HEK293 (cell line): ENCODE data around the gene CKB.

Experiments used
- CTCF ChIA-PET: fragments of 350-600 bp; formaldehyde crosslinking; extraction: SDS; loops from one replicate; lab custom pipeline; 2021; ENCODE audit warnings: antibody characterized with exemption; lab: Yijun Ruan, JAX
- POLR2A ChIA-PET: fragments of 300-600 bp; formaldehyde crosslinking; extraction: SDS; loops from one replicate; lab custom pipeline; 2020; ENCODE audit warnings: antibody characterized with exemption, inconsistent platforms; lab: Yijun Ruan, JAX
- H3K27ac ChIP-seq: fragments of 200-500 bp; sonication (Bioruptor generic); 2 replicates; pipeline ENCODE4 v1.5.1; 2014; ENCODE audit warnings: low read depth, low read length, control low read depth, inconsistent platforms; ENCODE audit errors: extremely low read depth
- H3K36me3 ChIP-seq, 2 experiments: fragments of 200-500 bp in 1 of 2; sonication (Bioruptor generic) in 1 of 2; 1 replicate in 1 of 2; 2 replicates in 1 of 2; pipeline ENCODE4 v1.5.1; 2014 to 2017; ENCODE audit warnings: inconsistent platforms in 2 of 2, low read length in 2 of 2; ENCODE audit not compliant: control insufficient read depth in 2 of 2, insufficient read depth in 1 of 2
- H3K4me1 ChIP-seq: fragments of 200-500 bp; sonication (Bioruptor generic); 2 replicates; pipeline ENCODE4 v1.5.1; 2014; ENCODE audit warnings: mild to moderate bottlenecking, low read length, inconsistent platforms; ENCODE audit not compliant: control insufficient read depth, insufficient read depth
- H3K4me3 ChIP-seq: 2 replicates; pipeline ENCODE4 v1.5.1; 2011; ENCODE audit warnings: low read depth, mild to moderate bottlenecking, control low read depth, low read length, moderate library complexity
- H3K9me3 ChIP-seq: fragments of 200-500 bp; sonication (Bioruptor generic); 2 replicates; pipeline ENCODE4 v1.5.1; 2014; ENCODE audit warnings: low read depth, low read length, inconsistent platforms; ENCODE audit not compliant: control insufficient read depth, insufficient read depth
- ATF2 ChIP-seq: fragments of 450-650 bp; formaldehyde crosslinking; IDR thresholded peaks from 2 replicates; pipeline ENCODE4 v1.5.1; 2016; ENCODE audit warnings: missing biosample characterization, missing genetic modification characterization, low read depth
- PRDM1 ChIP-seq: fragments of 450-650 bp; formaldehyde crosslinking; IDR thresholded peaks from 2 replicates; pipeline ENCODE4; 2016; ENCODE audit warnings: missing biosample characterization, missing genetic modification characterization
- PRDM2 ChIP-seq: fragments of 450-650 bp; formaldehyde crosslinking; IDR thresholded peaks from 2 replicates; pipeline ENCODE4 v1.5.1; 2016; ENCODE audit warnings: missing biosample characterization, missing genetic modification characterization, borderline replicate concordance
- SCRT2 ChIP-seq: fragments of 450-650 bp; formaldehyde crosslinking; IDR thresholded peaks from 2 replicates; pipeline ENCODE4 v1.5.1; 2016; ENCODE audit warnings: missing biosample characterization, missing genetic modification characterization
- SP3 ChIP-seq: fragments of 450-650 bp; formaldehyde crosslinking; IDR thresholded peaks from 2 replicates; pipeline ENCODE4 v1.5.1; 2016; ENCODE audit warnings: missing biosample characterization, missing genetic modification characterization
- TCF7L2 ChIP-seq: IDR thresholded peaks from 2 replicates; pipeline ENCODE4 v1.6.1; 2011; ENCODE audit warnings: low read depth, mild to moderate bottlenecking, inconsistent platforms, low read length, moderate library complexity, borderline replicate concordance
- ZBTB20 ChIP-seq: fragments of 450-650 bp; formaldehyde crosslinking; IDR thresholded peaks from 2 replicates; pipeline ENCODE4 v1.5.1; 2016; ENCODE audit warnings: missing biosample characterization, missing genetic modification characterization
- ZNF121 ChIP-seq: fragments of 450-650 bp; formaldehyde crosslinking; IDR thresholded peaks from 2 replicates; pipeline ENCODE4 v1.5.1; 2016; ENCODE audit warnings: missing biosample characterization, missing genetic modification characterization
- ZNF223 ChIP-seq: fragments of 450-650 bp; formaldehyde crosslinking; IDR thresholded peaks from 2 replicates; pipeline ENCODE4 v1.5.1; 2016; ENCODE audit warnings: missing biosample characterization, missing genetic modification characterization
- ZNF394 ChIP-seq: fragments of 450-650 bp; formaldehyde crosslinking; IDR thresholded peaks from 2 replicates; pipeline ENCODE4 v1.5.1; 2016; ENCODE audit warnings: missing biosample characterization, missing genetic modification characterization, mild to moderate bottlenecking, moderate library complexity, borderline replicate concordance
- ZNF398 ChIP-seq: fragments of 450-650 bp; formaldehyde crosslinking; IDR thresholded peaks from 2 replicates; pipeline ENCODE4 v1.5.1; 2017; ENCODE audit warnings: missing biosample characterization, missing genetic modification characterization
- ZNF404 ChIP-seq: fragments of 450-650 bp; formaldehyde crosslinking; IDR thresholded peaks from 2 replicates; pipeline ENCODE4 v1.5.1; 2017; ENCODE audit warnings: missing biosample characterization, missing genetic modification characterization
- ZNF433 ChIP-seq: fragments of 450-650 bp; formaldehyde crosslinking; IDR thresholded peaks from 2 replicates; pipeline ENCODE4 v1.5.1; 2016; ENCODE audit warnings: missing biosample characterization, missing genetic modification characterization, low read depth
- ZNF521 ChIP-seq: fragments of 450-650 bp; formaldehyde crosslinking; IDR thresholded peaks from 2 replicates; pipeline ENCODE4 v1.5.1; 2017; ENCODE audit warnings: missing biosample characterization, mild to moderate bottlenecking, missing genetic modification characterization
- ZNF596 ChIP-seq: fragments of 450-650 bp; IDR thresholded peaks from 2 replicates; pipeline ENCODE4 v1.5.0; 2018; ENCODE audit warnings: missing biosample characterization, mild to moderate bottlenecking, missing genetic modification characterization, moderate library complexity
- ZNF623 ChIP-seq: fragments of 450-650 bp; formaldehyde crosslinking; IDR thresholded peaks from 2 replicates; pipeline ENCODE4 v1.5.1; 2016; ENCODE audit warnings: missing biosample characterization, missing genetic modification characterization
- ZNF658 ChIP-seq: fragments of 450-650 bp; formaldehyde crosslinking; IDR thresholded peaks from 2 replicates; pipeline ENCODE4; 2016; ENCODE audit warnings: missing biosample characterization, missing genetic modification characterization
- ZNF677 ChIP-seq: fragments of 450-650 bp; IDR thresholded peaks from 2 replicates; pipeline ENCODE4 v1.5.0; 2018; ENCODE audit warnings: missing biosample characterization, mild to moderate bottlenecking, missing genetic modification characterization, moderate library complexity
- ZNF837 ChIP-seq: fragments of 450-650 bp; formaldehyde crosslinking; IDR thresholded peaks from 2 replicates; pipeline ENCODE4 v1.5.1; 2016; ENCODE audit warnings: missing biosample characterization, missing genetic modification characterization
- ZSCAN18 ChIP-seq: fragments of 450-650 bp; formaldehyde crosslinking; IDR thresholded peaks from 2 replicates; pipeline ENCODE4 v1.5.1; 2016; ENCODE audit warnings: missing biosample characterization, missing genetic modification characterization
- TF ChIP-seq, protein P1 (sequence below): fragments of 450-650 bp; formaldehyde crosslinking; IDR thresholded peaks from 2 replicates; pipeline ENCODE4 v1.5.1; 2016; ENCODE audit warnings: missing biosample characterization, missing genetic modification characterization
- TF ChIP-seq, protein P2 (sequence below): fragments of 450-650 bp; formaldehyde crosslinking; IDR thresholded peaks from 2 replicates; pipeline ENCODE4 v1.5.1; 2016; ENCODE audit warnings: missing biosample characterization, missing genetic modification characterization

CKB gene

GRCh38 chr14:103528146-103528586 is 5.5 kb upstream of the CKB start (continued):
- 0 out of 2 replicates have a peak, but pooled peaks have one; percentile 7 for TF ChIP-seq SCRT2
- TF ChIP-seq ZNF658 (tag by site-specific recombination): no peak
- TF ChIP-seq ZNF837 (tag by site-specific recombination): no peak
- TF ChIP-seq SP3 (tag by site-specific recombination): 0 out of 2 replicates have a peak, but pooled peaks have one; percentile 10
- TF ChIP-seq ZNF223: no peak
- TF ChIP-seq ATF2: no peak
- TF ChIP-seq ZNF398: no peak
- TF ChIP-seq ZNF677 (tag by site-specific recombination): no peak
- no peak for TF ChIP-seq ZNF404 (tag by site-specific recombination)
- no peak for TF ChIP-seq ZNF596
- TF ChIP-seq ZNF521: no peak
- no peak for TF ChIP-seq ZNF121 (tag by site-specific recombination)
- TF ChIP-seq ZNF394 (tag by site-specific recombination): no peak
- no peak for TF ChIP-seq PRDM2 (tag by site-specific recombination)
- no peak for TF ChIP-seq ZBTB20 (tag by site-specific recombination)
- no peak for TF ChIP-seq ZNF433 (tag by site-specific recombination)
- no peak for TF ChIP-seq PRDM1
- TF ChIP-seq, all 188 proteins: peak for 6

- H3K4me1 ChIP-seq: peaks cover 19% of the 10 kb centered on the region
- H3K4me3 ChIP-seq: no peak overlapping the region
- ChIA-PET CTCF (interaction anchor here (0.6 to 2.8 kb wide), 3 partner anchors 9 to 115 kb away, joined by 3 to 13 read pairs (median 4); no protein-coding TSS in a partner anchor), POLR2A (interaction anchor here (1.1 to 2.2 kb wide), 6 partner anchors 9 to 35 kb away, joined by 3 to 18 read pairs (median 8); partner anchors contain the start of genes BAG5 and COA8)
- peaks cover 0 to 12% of the 10 kb centered on the region in 2 experiments; a peak in 1 of 3 replicates for H3K36me3 ChIP-seq
- peak overlapping the region; percentile 89; the same call in 1 of the 2 replicates for H3K27ac ChIP-seq
- no peaks in the 10 kb centered on the region for H3K9me3 ChIP-seq
- TF ChIP-seq TCF7L2 (no peak), ZNF623 (no peak), ZNF837 (tag by site-specific recombination) (no peak), ZSCAN18 (tag by site-specific recombination) (no peak), ZNF433 (tag by site-specific recombination) (no peak)
- TF ChIP-seq, protein P1, sequence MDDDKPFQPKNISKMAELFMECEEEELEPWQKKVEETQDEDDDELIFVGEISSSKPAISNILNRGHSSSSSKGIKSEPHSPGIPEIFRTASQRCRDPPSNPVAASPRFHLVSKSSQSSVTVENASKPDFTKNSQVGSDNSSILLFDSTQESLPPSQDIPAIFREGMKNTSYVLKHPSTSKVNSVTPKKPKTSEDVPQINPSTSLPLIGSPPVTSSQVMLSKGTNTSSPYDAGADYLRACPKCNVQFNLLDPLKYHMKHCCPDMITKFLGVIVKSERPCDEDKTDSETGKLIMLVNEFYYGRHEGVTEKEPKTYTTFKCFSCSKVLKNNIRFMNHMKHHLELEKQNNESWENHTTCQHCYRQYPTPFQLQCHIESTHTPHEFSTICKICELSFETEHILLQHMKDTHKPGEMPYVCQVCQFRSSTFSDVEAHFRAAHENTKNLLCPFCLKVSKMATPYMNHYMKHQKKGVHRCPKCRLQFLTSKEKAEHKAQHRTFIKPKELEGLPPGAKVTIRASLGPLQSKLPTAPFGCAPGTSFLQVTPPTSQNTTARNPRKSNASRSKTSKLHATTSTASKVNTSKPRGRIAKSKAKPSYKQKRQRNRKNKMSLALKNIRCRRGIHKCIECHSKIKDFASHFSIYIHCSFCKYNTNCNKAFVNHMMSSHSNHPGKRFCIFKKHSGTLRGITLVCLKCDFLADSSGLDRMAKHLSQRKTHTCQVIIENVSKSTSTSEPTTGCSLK (tag by site-specific recombination): no peak
- TF ChIP-seq, protein P2, sequence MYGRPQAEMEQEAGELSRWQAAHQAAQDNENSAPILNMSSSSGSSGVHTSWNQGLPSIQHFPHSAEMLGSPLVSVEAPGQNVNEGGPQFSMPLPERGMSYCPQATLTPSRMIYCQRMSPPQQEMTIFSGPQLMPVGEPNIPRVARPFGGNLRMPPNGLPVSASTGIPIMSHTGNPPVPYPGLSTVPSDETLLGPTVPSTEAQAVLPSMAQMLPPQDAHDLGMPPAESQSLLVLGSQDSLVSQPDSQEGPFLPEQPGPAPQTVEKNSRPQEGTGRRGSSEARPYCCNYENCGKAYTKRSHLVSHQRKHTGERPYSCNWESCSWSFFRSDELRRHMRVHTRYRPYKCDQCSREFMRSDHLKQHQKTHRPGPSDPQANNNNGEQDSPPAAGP (tag by site-specific recombination): 0 out of 2 replicates have a peak, but pooled peaks have one; percentile 38
These were observed 4.9 kb upstream of the CKB start for GRCh38 chr14:103527408-103528145.
